GM18907 (cell line): ENCODE results near the gene G3BP1.
"Not testable (repeated sequence)": the region's sequence is repeated elsewhere in the genome, so short reads cannot be mapped to it uniquely, and the experiment has no call there.

Experiments
- ATAC-seq: cut with Tn5 transposase; IDR thresholded peaks from one replicate; pipeline ENCODE4 v1.9.1; 2021; ENCODE audit warnings: mild to moderate bottlenecking, moderate library complexity; ENCODE audit not compliant: unreplicated experiment

The G3BP1 gene

DNA sequence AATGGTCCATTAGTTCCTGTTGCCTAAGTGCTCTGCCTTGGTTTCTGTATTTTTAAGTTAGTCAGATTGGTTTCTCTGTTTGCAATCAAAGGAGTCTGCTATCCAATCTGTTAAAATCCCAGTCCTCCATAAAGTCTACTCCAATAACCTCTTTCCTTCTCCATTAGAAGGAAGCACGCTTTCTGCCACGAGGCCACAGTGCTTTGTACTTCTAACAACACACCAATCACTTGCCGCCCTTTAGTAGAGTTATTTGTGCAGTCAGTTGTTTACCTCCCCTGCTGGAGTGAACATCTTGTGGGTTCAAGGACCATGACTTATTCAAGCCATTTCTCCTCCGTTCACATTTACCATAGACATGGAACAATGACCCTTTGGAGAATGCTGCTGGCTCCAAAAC, 83.9 kb downstream of the G3BP1 start:
- no peak for ATAC-seq

DNA sequence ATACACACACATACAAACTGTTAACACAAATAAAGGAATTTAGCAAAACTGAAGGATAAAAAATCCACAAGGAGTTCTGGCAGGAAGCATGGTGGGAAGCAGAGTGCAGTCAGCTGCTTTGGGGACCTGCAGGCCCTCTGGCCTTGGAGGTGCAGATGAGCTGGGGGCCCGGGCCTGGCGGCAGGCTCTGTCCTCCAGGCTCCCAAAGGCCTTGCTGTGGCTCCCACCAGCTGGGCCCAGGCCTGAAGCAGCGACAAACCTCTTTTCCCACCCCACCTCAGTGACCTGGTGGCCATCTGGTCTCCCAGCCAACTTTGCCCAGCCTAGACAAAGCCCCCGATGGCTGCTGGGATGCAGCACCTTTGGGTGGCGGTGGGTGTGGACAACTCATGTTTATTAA, 85.1 kb downstream of the G3BP1 start:
- no peak for ATAC-seq

DNA sequence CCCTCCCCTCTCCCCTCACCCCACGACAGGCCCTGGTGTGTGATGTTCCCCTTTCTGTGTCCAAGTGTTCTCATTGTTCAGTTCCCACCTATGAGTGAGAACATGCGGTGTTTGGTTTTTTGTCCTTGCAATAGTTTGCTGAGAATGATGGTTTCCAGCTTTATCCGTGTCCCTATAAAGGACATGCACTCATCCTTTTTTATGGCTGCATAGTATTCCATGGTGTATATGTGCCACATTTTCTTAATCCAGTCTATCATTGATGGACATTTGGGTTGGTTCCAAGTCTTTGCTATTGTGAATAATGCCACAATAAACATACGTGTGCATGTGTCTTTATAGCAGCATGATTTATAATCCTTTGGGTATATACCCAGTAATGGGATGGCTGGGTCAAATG, 89.1 kb downstream of the G3BP1 start:
- not testable (repeated sequence) for ATAC-seq
